GM18508 (cell line): Measurements from ENCODE around the gene ZNF408.

Experiments
- ATAC-seq: cut with Tn5 transposase; IDR thresholded peaks from one replicate; pipeline ENCODE4 v1.9.1; 2021; ENCODE audit warnings: moderate number of reproducible peaks; ENCODE audit not compliant: insufficient read depth, unreplicated experiment

The ZNF408 gene

GRCh38 chr11:46675288-46675851, 25.5 kb upstream of the ZNF408 start:
- ATAC-seq: no peak

- ATAC-seq: no peak
Measured at GRCh38 chr11:46675949-46676348, 24.9 kb upstream of the ZNF408 start.

GRCh38 chr11:46676436-46677158, 24.2 kb upstream of the ZNF408 start:
- ATAC-seq: no peak

- no peak for ATAC-seq
Measured at GRCh38 chr11:46677169-46677568, 23.7 kb upstream of the ZNF408 start.

GRCh38 chr11:46677991-46678740, 22.7 kb upstream of the ZNF408 start:
- no peak for ATAC-seq

GRCh38 chr11:46678741-46679130, 22.1 kb upstream of the ZNF408 start:
- no peak for ATAC-seq

GRCh38 chr11:46679241-46680163, 21.3 kb upstream of the ZNF408 start:
- no peak for ATAC-seq

GRCh38 chr11:46680164-46680760, 20.6 kb upstream of the ZNF408 start:
- ATAC-seq: no peak

GRCh38 chr11:46680815-46681214, 20.0 kb upstream of the ZNF408 start:
- ATAC-seq: no peak

GRCh38 chr11:46681814-46682213, 19.0 kb upstream of the ZNF408 start:
- no peak for ATAC-seq

- ATAC-seq: no peak
Measured at GRCh38 chr11:46682773-46683752, 17.8 kb upstream of the ZNF408 start.

GRCh38 chr11:46684367-46684766, 16.5 kb upstream of the ZNF408 start:
- no peak for ATAC-seq

GRCh38 chr11:46686886-46687795, 13.7 kb upstream of the ZNF408 start:
- no peak for ATAC-seq

- ATAC-seq: no peak
Measured at GRCh38 chr11:46690702-46691101, 10.1 kb upstream of the ZNF408 start.

- no peak for ATAC-seq
Measured at GRCh38 chr11:46692450-46692849, 8.4 kb upstream of the ZNF408 start.

GRCh38 chr11:46693597-46694012, 7.2 kb upstream of the ZNF408 start:
- ATAC-seq: no peak

GRCh38 chr11:46694072-46694471, 6.8 kb upstream of the ZNF408 start:
- no peak for ATAC-seq

GRCh38 chr11:46694607-46695006, 6.2 kb upstream of the ZNF408 start:
- no peak for ATAC-seq
